Liver (tissue), 9 donors: ENCODE data around the gene DHRS2. TPM values are rescaled to one million over a fixed set of nuclear protein-coding genes. Genes with fewer than 3 reads are reported as not detected.

Source experiments
- DNase-seq: peaks from one replicate; pipeline ENCODE4 v3.0.0-alpha.2; 2017; ENCODE audit warnings: low spot score
- H3K27ac ChIP-seq, 2 donors: one replicate each; pipeline ENCODE4 v1.7.0; 2013; ENCODE audit warnings: inconsistent platforms in 2 of 2, low read length in 2 of 2, control low read depth in 1 of 2, low read depth in 1 of 2, mild to moderate bottlenecking in 1 of 2
- H3K27me3 ChIP-seq, 4 donors: one replicate each; pipeline versions ENCODE4 v1.6.1 to v1.7.0; 2013; ENCODE audit warnings: low read length in 3 of 4, inconsistent platforms in 1 of 4, mild to moderate bottlenecking in 1 of 4, moderate library complexity in 1 of 4; ENCODE audit not compliant: control insufficient read depth in 4 of 4, insufficient read depth in 4 of 4
- H3K36me3 ChIP-seq, 4 donors: one replicate each; pipeline versions ENCODE4 v1.6.1 to v1.7.0; 2013; ENCODE audit warnings: low read length in 3 of 4, mild to moderate bottlenecking in 3 of 4, low read depth in 1 of 4, moderate library complexity in 1 of 4; ENCODE audit not compliant: control insufficient read depth in 4 of 4, insufficient read depth in 3 of 4
- H3K4me1 ChIP-seq, 4 donors: one replicate each; pipeline versions ENCODE4 v1.6.1 to v1.7.0; 2013; ENCODE audit warnings: low read length in 3 of 4, mild to moderate bottlenecking in 3 of 4, moderate library complexity in 1 of 4; ENCODE audit not compliant: control insufficient read depth in 4 of 4, insufficient read depth in 4 of 4
- H3K4me3 ChIP-seq, 3 donors: one replicate each; pipeline versions ENCODE4 v1.6.1 to v1.7.0; 2013; ENCODE audit warnings: low read length in 3 of 3, control low read depth in 1 of 3, low read depth in 1 of 3, mild to moderate bottlenecking in 1 of 3
- H3K9ac ChIP-seq, 2 donors: one replicate each; pipeline ENCODE4 v1.7.0; 2013; ENCODE audit warnings: low read length in 2 of 2, mild to moderate bottlenecking in 2 of 2, moderate library complexity in 2 of 2, control low read depth in 1 of 2, low read depth in 1 of 2
- H3K9me3 ChIP-seq, 4 donors: one replicate each; pipeline versions ENCODE4 v1.6.1 to v1.7.0; 2013; ENCODE audit warnings: low read length in 3 of 4; ENCODE audit not compliant: control insufficient read depth in 4 of 4
- CTCF ChIP-seq: fragments of 150-350 bp; IDR thresholded peaks from 2 replicates; pipeline ENCODE4 v1.5.1; 2017; ENCODE audit warnings: improper control_type of control experiment, low read depth, low read length; ENCODE audit not compliant: missing input control
- EGR1 ChIP-seq, 2 donors: IDR thresholded peaks; 2 replicates each; pipeline ENCODE4 v1.6.1; 2016 to 2018; ENCODE audit warnings: antibody characterized with exemption in 2 of 2, low read depth in 2 of 2
- FOXA1 ChIP-seq: IDR thresholded peaks from 2 replicates; pipeline ENCODE4 v1.6.1; 2016; ENCODE audit warnings: antibody characterized with exemption
- FOXA2 ChIP-seq: IDR thresholded peaks from 2 replicates; pipeline ENCODE4 v1.6.1; 2016; ENCODE audit warnings: antibody characterized with exemption
- GABPA ChIP-seq, 2 donors: IDR thresholded peaks in 1 of 2; conservative IDR thresholded peaks in 1 of 2; 2 replicates each; pipeline ENCODE4 v1.6.1; 2016; ENCODE audit warnings: antibody characterized with exemption in 2 of 2, mild to moderate bottlenecking in 1 of 2, moderate library complexity in 1 of 2
- HNF4A ChIP-seq, 2 donors: conservative IDR thresholded peaks; 2 replicates each; pipeline ENCODE4 v1.6.1; 2016; ENCODE audit warnings: antibody characterized with exemption in 2 of 2, mild to moderate bottlenecking in 2 of 2
- HNF4G ChIP-seq: IDR thresholded peaks from 2 replicates; pipeline ENCODE4 v1.6.1; 2016; ENCODE audit warnings: antibody characterized with exemption
- JUND ChIP-seq, 2 donors: IDR thresholded peaks; 2 replicates each; pipeline ENCODE4 v1.6.1; 2016; ENCODE audit warnings: antibody characterized with exemption in 2 of 2
- NR2F2 ChIP-seq: IDR thresholded peaks from 2 replicates; pipeline ENCODE4 v1.6.1; 2016; ENCODE audit warnings: antibody characterized with exemption
- RAD21 ChIP-seq, 2 donors: IDR thresholded peaks; 2 replicates each; pipeline ENCODE4 v1.6.1; 2016; ENCODE audit warnings: antibody characterized with exemption in 2 of 2, mild to moderate bottlenecking in 2 of 2
- RXRA ChIP-seq, 2 donors: IDR thresholded peaks; 2 replicates each; pipeline ENCODE4 v1.6.1; 2017 to 2018; ENCODE audit warnings: antibody characterized with exemption in 2 of 2, mild to moderate bottlenecking in 1 of 2
- SP1 ChIP-seq: IDR thresholded peaks from 2 replicates; pipeline ENCODE4 v1.6.1; 2018; ENCODE audit warnings: antibody characterized with exemption, mild to moderate bottlenecking
- TAF1 ChIP-seq: conservative IDR thresholded peaks from 2 replicates; pipeline ENCODE4 v1.6.1; 2016; ENCODE audit warnings: antibody characterized with exemption, mild to moderate bottlenecking
- YY1 ChIP-seq: IDR thresholded peaks from 2 replicates; pipeline ENCODE4 v1.6.1; 2016; ENCODE audit warnings: antibody characterized with exemption, mild to moderate bottlenecking
- ZBTB33 ChIP-seq: IDR thresholded peaks from 2 replicates; pipeline ENCODE4 v1.6.1; 2016; ENCODE audit warnings: antibody characterized with exemption
- WGBS: extraction: QIAGEN DNeasy Blood & Tissue Kit; methylation state at CpG from one replicate; pipeline ENCODE4 v1.1.7; 2013; 5-methylcytosine and 5-hydroxymethylcytosine counted together
- polyA plus RNA-seq, 2 donors: library from polyadenylated mRNA; stranded (reverse) in 1 of 2; unstranded in 1 of 2; fragments of 200-250 nt in 1 of 2; fragments of >200 nt in 1 of 2; fragmentation: Nextera tagmentation in 1 of 2; extraction: Ambion mirVana in 1 of 2; gene quantifications; one replicate each; pipeline versions ENCODE4 v1.2.1 to v1.2.3, GENCODE V29; 2013 to 2015
- total RNA-seq, 2 donors: library from RNA; depleted of rRNA; stranded (reverse); fragments of >200 nt; gene quantifications; one replicate each; pipeline ENCODE4 v1.2.3, GENCODE V29; 2014
- TF ChIP-seq, protein P1 (sequence below): IDR thresholded peaks from 2 replicates; pipeline ENCODE4 v1.6.1; 2016; ENCODE audit warnings: antibody characterized with exemption
- TF ChIP-seq, protein P2 (sequence below): IDR thresholded peaks from 2 replicates; pipeline ENCODE4 v1.6.1; 2016; ENCODE audit warnings: antibody characterized with exemption, mild to moderate bottlenecking
- TF ChIP-seq, protein P3 (sequence below): IDR thresholded peaks from 2 replicates; pipeline ENCODE4 v1.6.1; 2016; ENCODE audit warnings: antibody characterized with exemption
- donor health status: healthy.
- donor health status: healthy.
- donor health status: healthy.
- donor health status: healthy.
- donor health status: healthy.

The DHRS2 gene
- total and polyA plus RNA-seq, 4 donors, result 0.33 to 1.0 (median 0.62) TPM

GRCh38 chr14:23665302-23666016 lies 29.3 kb downstream of the DHRS2 start:
- H3K27me3 ChIP-seq, result no peaks in the 10 kb centered on the region
- no peaks in the 10 kb centered on the region for H3K4me1 ChIP-seq
- no peak for DNase-seq
- H3K9me3 ChIP-seq, result no peaks in the 10 kb centered on the region
- H3K9ac ChIP-seq, result no peak overlapping the region
- TF ChIP-seq YY1 (no peak), SP1 (no peak), EGR1 (IDR thresholded peaks at IDR 0.05; ENCODE audit: low read depth in 2 of 2) (no peak), CTCF (no peak), HNF4A (conservative IDR thresholded peaks at IDR 0.05) (no peak), TAF1 (no peak), GABPA (IDR thresholded peaks at IDR 0.05 in 1 of 2, conservative IDR thresholded peaks at IDR 0.05 in 1 of 2) (no peak), JUND (IDR thresholded peaks at IDR 0.05) (no peak), NR2F2 (no peak), RXRA (IDR thresholded peaks at IDR 0.05) (no peak), FOXA2 (no peak)
- TF ChIP-seq, protein P1, sequence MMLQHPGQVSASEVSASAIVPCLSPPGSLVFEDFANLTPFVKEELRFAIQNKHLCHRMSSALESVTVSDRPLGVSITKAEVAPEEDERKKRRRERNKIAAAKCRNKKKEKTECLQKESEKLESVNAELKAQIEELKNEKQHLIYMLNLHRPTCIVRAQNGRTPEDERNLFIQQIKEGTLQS, result no peak
- no peak overlapping the region for H3K4me3 ChIP-seq
- WGBS, result 52% methylated on average over 4 of the region's 4 CpGs
- H3K27ac ChIP-seq, result no peak overlapping the region
- H3K36me3 ChIP-seq, result no peaks in the 10 kb centered on the region

- no peak overlapping the region for H3K9ac ChIP-seq
- WGBS, result 63% methylated on average over 3 of the region's 3 CpGs
- no peaks in the 10 kb centered on the region for H3K27me3 ChIP-seq
- no peaks in the 10 kb centered on the region for H3K36me3 ChIP-seq
- no peaks in the 10 kb centered on the region for H3K9me3 ChIP-seq
- H3K27ac ChIP-seq, result no peak overlapping the region
- no peak for DNase-seq
- H3K4me1 ChIP-seq, result no peaks in the 10 kb centered on the region
- no peak overlapping the region for H3K4me3 ChIP-seq
- TF ChIP-seq, protein P1, result no peak
- TF ChIP-seq ZBTB33 (no peak), FOXA2 (no peak), YY1 (no peak), SP1 (no peak), HNF4G (no peak), FOXA1 (no peak), RAD21 (IDR thresholded peaks at IDR 0.05) (no peak), CTCF (no peak), GABPA (IDR thresholded peaks at IDR 0.05 in 1 of 2, conservative IDR thresholded peaks at IDR 0.05 in 1 of 2) (no peak), EGR1 (IDR thresholded peaks at IDR 0.05; ENCODE audit: low read depth in 2 of 2) (no peak), JUND (IDR thresholded peaks at IDR 0.05) (no peak), TAF1 (no peak), NR2F2 (no peak), RXRA (IDR thresholded peaks at IDR 0.05) (no peak), HNF4A (conservative IDR thresholded peaks at IDR 0.05) (no peak)
- TF ChIP-seq, protein P2, sequence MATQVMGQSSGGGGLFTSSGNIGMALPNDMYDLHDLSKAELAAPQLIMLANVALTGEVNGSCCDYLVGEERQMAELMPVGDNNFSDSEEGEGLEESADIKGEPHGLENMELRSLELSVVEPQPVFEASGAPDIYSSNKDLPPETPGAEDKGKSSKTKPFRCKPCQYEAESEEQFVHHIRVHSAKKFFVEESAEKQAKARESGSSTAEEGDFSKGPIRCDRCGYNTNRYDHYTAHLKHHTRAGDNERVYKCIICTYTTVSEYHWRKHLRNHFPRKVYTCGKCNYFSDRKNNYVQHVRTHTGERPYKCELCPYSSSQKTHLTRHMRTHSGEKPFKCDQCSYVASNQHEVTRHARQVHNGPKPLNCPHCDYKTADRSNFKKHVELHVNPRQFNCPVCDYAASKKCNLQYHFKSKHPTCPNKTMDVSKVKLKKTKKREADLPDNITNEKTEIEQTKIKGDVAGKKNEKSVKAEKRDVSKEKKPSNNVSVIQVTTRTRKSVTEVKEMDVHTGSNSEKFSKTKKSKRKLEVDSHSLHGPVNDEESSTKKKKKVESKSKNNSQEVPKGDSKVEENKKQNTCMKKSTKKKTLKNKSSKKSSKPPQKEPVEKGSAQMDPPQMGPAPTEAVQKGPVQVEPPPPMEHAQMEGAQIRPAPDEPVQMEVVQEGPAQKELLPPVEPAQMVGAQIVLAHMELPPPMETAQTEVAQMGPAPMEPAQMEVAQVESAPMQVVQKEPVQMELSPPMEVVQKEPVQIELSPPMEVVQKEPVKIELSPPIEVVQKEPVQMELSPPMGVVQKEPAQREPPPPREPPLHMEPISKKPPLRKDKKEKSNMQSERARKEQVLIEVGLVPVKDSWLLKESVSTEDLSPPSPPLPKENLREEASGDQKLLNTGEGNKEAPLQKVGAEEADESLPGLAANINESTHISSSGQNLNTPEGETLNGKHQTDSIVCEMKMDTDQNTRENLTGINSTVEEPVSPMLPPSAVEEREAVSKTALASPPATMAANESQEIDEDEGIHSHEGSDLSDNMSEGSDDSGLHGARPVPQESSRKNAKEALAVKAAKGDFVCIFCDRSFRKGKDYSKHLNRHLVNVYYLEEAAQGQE, result no peak
- TF ChIP-seq, protein P3, sequence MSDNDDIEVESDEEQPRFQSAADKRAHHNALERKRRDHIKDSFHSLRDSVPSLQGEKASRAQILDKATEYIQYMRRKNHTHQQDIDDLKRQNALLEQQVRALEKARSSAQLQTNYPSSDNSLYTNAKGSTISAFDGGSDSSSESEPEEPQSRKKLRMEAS, result no peak
Observed at GRCh38 chr14:23667134-23667533, 31.0 kb downstream of the DHRS2 start.
